Prostate gland (tissue), 2 donors: ENCODE data around the gene CCDC28A.

Source experiments
- POLR2A ChIP-seq: fragments of 450-650 bp; IDR thresholded peaks from one replicate; pipeline ENCODE4 v1.6.1; 2016; ENCODE audit warnings: antibody characterized with exemption, mild to moderate bottlenecking
- TF ChIP-seq, protein P1 (sequence below), 4 experiments: fragments of 200-600 bp in 2 of 4; fragments of 450-650 bp in 2 of 4; sonication (generic) in 2 of 4; IDR thresholded peaks; 1 replicate in 3 of 4; 2 replicates in 1 of 4; pipeline ENCODE4 v1.5.1; 2016 to 2019; ENCODE audit warnings: antibody characterized with exemption in 4 of 4, mild to moderate bottlenecking in 2 of 4, moderate library complexity in 2 of 4

DNA sequence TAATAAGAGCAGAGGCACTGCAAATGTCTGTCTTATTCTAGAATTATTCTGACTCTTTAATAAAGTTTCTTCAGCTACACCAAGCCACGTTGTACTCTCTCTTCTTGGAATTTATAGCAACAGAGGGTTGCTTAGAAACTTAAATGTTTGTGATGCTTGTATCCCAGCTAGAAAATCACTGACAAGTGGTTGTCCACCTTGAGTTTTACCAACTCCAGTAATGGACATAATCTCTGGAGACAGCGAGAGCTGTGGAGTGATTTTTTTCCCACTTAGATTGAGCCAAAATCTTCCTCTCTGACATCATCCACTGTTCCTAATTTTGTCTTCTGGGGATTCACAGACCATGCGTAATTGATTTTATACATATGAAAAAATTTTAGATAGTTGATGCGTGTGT lies 30.3 kb downstream of the CCDC28A start:
- TF ChIP-seq, protein P1, sequence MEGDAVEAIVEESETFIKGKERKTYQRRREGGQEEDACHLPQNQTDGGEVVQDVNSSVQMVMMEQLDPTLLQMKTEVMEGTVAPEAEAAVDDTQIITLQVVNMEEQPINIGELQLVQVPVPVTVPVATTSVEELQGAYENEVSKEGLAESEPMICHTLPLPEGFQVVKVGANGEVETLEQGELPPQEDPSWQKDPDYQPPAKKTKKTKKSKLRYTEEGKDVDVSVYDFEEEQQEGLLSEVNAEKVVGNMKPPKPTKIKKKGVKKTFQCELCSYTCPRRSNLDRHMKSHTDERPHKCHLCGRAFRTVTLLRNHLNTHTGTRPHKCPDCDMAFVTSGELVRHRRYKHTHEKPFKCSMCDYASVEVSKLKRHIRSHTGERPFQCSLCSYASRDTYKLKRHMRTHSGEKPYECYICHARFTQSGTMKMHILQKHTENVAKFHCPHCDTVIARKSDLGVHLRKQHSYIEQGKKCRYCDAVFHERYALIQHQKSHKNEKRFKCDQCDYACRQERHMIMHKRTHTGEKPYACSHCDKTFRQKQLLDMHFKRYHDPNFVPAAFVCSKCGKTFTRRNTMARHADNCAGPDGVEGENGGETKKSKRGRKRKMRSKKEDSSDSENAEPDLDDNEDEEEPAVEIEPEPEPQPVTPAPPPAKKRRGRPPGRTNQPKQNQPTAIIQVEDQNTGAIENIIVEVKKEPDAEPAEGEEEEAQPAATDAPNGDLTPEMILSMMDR (IDR thresholded peaks at IDR 0.05) = no peak
- TF ChIP-seq POLR2A = no peak
